Mesothelial cell of epicardium (in vitro differentiated cells): ENCODE measurements around the gene DDIT3. TPM values are rescaled to one million over a fixed set of nuclear protein-coding genes. Genes with fewer than 3 reads are reported as not detected.

Experiments used
- DNase-seq, 2 experiments: peaks; one replicate each; pipeline ENCODE4 v3.0.0; 2021; ENCODE audit warnings: low spot score in 2 of 2; ENCODE audit not compliant: unreplicated experiment in 2 of 2
- H3K27ac Mint-ChIP-seq: 2 replicates; pipeline ENCODE4 v1.8.0; 2021; ENCODE audit warnings: mixed read lengths
- H3K27me3 Mint-ChIP-seq: 2 replicates; pipeline ENCODE4 v1.8.0; 2021; ENCODE audit warnings: low read depth, mixed read lengths
- H3K36me3 Mint-ChIP-seq: 2 replicates; pipeline ENCODE4 v1.8.0; 2021; ENCODE audit warnings: mixed read lengths
- H3K4me1 Mint-ChIP-seq: 2 replicates; pipeline ENCODE4 v1.8.0; 2021; ENCODE audit warnings: mixed read lengths
- H3K4me3 Mint-ChIP-seq: 2 replicates; pipeline ENCODE4 v1.8.0; 2021; ENCODE audit warnings: mild to moderate bottlenecking, moderate library complexity, mixed read lengths
- H3K9me3 Mint-ChIP-seq: 2 replicates; pipeline ENCODE4 v1.8.0; 2021; ENCODE audit warnings: mixed read lengths
- CTCF ChIP-seq: fragments of 200-600 bp; sonication (generic); IDR thresholded peaks from one replicate; pipeline ENCODE4 v1.5.0; 2021; ENCODE audit warnings: antibody characterized with exemption; ENCODE audit not compliant: unreplicated experiment
- total RNA-seq: library from RNA; stranded (reverse); gene quantifications from 3 replicates; pipeline ENCODE4 v1.2.1, GENCODE V29; 2021

The DDIT3 gene
- total RNA-seq, 1 donor from 2014 or later = 15.6 TPM

- no peak for TF ChIP-seq CTCF
- Mint-ChIP-seq H3K4me1 (no peaks in the 10 kb centered on the region), H3K4me3 (no peak overlapping the region), H3K27me3 (no peaks in the 10 kb centered on the region), H3K27ac (no peak overlapping the region), H3K36me3 (peaks cover 29% of the 10 kb centered on the region), H3K9me3 (no peaks in the 10 kb centered on the region)
- DNase-seq = no peak
Measured at GRCh38 chr12:57531836-57532235, 11.5 kb upstream of the DDIT3 start.

GRCh38 chr12:57530396-57531142, 10.3 kb upstream of the DDIT3 start:
- Mint-ChIP-seq H3K36me3 (peaks cover 28% of the 10 kb centered on the region), H3K9me3 (no peaks in the 10 kb centered on the region), H3K27ac (peak overlapping the region; percentile 21), H3K4me3 (no peak overlapping the region), H3K27me3 (no peaks in the 10 kb centered on the region), H3K4me1 (no peaks in the 10 kb centered on the region)
- TF ChIP-seq CTCF = no peak
- DNase-seq = no peak

GRCh38 chr12:57529831-57530230, 9.5 kb upstream of the DDIT3 start:
- Mint-ChIP-seq H3K36me3 (peaks cover 20% of the 10 kb centered on the region), H3K4me1 (peaks cover 3% of the 10 kb centered on the region), H3K27ac (peak overlapping the region; percentile 13)

GRCh38 chr12:57528831-57529555, 8.7 kb upstream of the DDIT3 start:
- Mint-ChIP-seq H3K9me3 (no peaks in the 10 kb centered on the region), H3K27me3 (no peaks in the 10 kb centered on the region), H3K27ac (peak overlapping the region; percentile 25), H3K36me3 (peaks cover 15% of the 10 kb centered on the region), H3K4me1 (peaks cover 11% of the 10 kb centered on the region), H3K4me3 (no peak overlapping the region)
- no peak for TF ChIP-seq CTCF
- DNase-seq = no peak

More at GRCh38 chr12:57529831-57530230, 9.5 kb upstream of the DDIT3 start:
- H3K4me3 Mint-ChIP-seq = no peak overlapping the region
- H3K9me3 Mint-ChIP-seq = no peaks in the 10 kb centered on the region
- no peaks in the 10 kb centered on the region for H3K27me3 Mint-ChIP-seq
- no peak for DNase-seq
- no peak for TF ChIP-seq CTCF

- Mint-ChIP-seq H3K9me3 (no peaks in the 10 kb centered on the region), H3K36me3 (peaks cover 13% of the 10 kb centered on the region), H3K27ac (no peak overlapping the region), H3K4me3 (no peak overlapping the region), H3K27me3 (no peaks in the 10 kb centered on the region), H3K4me1 (peaks cover 19% of the 10 kb centered on the region)
- no peak for TF ChIP-seq CTCF
- no peak for DNase-seq
Measured at GRCh38 chr12:57528176-57528575, 7.9 kb upstream of the DDIT3 start.
